PC-9 (cell line): ENCODE results near the gene OR5AS1.

Experiments used
- EZH2 ChIP-seq: fragments of 200-600 bp; sonication (generic); IDR thresholded peaks from 2 replicates; pipeline ENCODE4 v1.8.0; 2017; ENCODE audit warnings: antibody characterized with exemption, low read depth
- TF ChIP-seq, protein P1 (sequence below): fragments of 200-600 bp; sonication (generic); conservative IDR thresholded peaks from 2 replicates; pipeline ENCODE4 v1.6.1; 2017; ENCODE audit warnings: mixed run types, antibody characterized with exemption, mild to moderate bottlenecking, moderate library complexity

DNA sequence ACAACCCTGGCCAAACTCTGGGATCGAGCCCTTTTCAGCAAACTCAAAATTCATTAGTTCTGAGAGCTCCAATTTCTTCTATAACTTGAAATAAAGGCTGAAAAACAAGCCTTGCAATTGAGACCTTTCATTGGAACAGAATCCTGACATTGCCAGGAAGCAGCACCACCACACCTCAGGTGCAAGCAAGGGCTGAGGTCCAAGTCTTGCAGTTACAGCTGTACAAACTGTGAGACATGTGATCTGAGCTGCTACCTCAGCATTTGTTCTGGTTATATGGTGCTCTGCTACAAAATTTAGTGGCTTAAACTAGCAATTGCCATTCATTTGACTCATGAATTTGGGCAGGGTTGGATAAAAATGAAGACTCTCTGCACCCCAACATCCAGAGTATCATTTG is 18.1 kb downstream of the OR5AS1 start:
- TF ChIP-seq, protein P1, sequence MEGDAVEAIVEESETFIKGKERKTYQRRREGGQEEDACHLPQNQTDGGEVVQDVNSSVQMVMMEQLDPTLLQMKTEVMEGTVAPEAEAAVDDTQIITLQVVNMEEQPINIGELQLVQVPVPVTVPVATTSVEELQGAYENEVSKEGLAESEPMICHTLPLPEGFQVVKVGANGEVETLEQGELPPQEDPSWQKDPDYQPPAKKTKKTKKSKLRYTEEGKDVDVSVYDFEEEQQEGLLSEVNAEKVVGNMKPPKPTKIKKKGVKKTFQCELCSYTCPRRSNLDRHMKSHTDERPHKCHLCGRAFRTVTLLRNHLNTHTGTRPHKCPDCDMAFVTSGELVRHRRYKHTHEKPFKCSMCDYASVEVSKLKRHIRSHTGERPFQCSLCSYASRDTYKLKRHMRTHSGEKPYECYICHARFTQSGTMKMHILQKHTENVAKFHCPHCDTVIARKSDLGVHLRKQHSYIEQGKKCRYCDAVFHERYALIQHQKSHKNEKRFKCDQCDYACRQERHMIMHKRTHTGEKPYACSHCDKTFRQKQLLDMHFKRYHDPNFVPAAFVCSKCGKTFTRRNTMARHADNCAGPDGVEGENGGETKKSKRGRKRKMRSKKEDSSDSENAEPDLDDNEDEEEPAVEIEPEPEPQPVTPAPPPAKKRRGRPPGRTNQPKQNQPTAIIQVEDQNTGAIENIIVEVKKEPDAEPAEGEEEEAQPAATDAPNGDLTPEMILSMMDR, result no peak
- no peak for TF ChIP-seq EZH2
